GOT3 (cell line): ENCODE measurements around the gene GLRX5.
"Not testable (repeated sequence)": the region's sequence is repeated elsewhere in the genome, so short reads cannot be mapped to it uniquely, and the experiment has no call there.

Source experiments
- DNase-seq: peaks from one replicate; lab custom pipeline; 2025; ENCODE audit warnings: mixed read lengths; lab: John Stamatoyannopoulos, UW

GLRX5 gene

GRCh38 chr14:95498622-95499353, 36.1 kb upstream of the GLRX5 start:
- DNase-seq: no peak

- no peak for DNase-seq
These were observed 35.5 kb upstream of the GLRX5 start for GRCh38 chr14:95499354-95499750.

- DNase-seq: no peak
These were observed 34.6 kb upstream of the GLRX5 start for GRCh38 chr14:95500201-95500681.

- DNase-seq: no peak
These were observed 34.0 kb upstream of the GLRX5 start for GRCh38 chr14:95500772-95501401.

- no peak for DNase-seq
These were observed 32.4 kb upstream of the GLRX5 start for GRCh38 chr14:95502381-95502950.

GRCh38 chr14:95503365-95504134, 31.3 kb upstream of the GLRX5 start:
- DNase-seq: no peak

- no peak for DNase-seq
These were observed 30.5 kb upstream of the GLRX5 start for GRCh38 chr14:95504135-95505029.

- DNase-seq: no peak
These were observed 29.7 kb upstream of the GLRX5 start for GRCh38 chr14:95505030-95505589.

- peak; percentile 4 for DNase-seq
These were observed 27.7 kb upstream of the GLRX5 start for GRCh38 chr14:95507174-95507573.

GRCh38 chr14:95507701-95508103, 27.1 kb upstream of the GLRX5 start:
- no peak for DNase-seq

- no peak for DNase-seq
These were observed 26.5 kb upstream of the GLRX5 start for GRCh38 chr14:95508377-95508776.

- no peak for DNase-seq
These were observed 25.4 kb upstream of the GLRX5 start for GRCh38 chr14:95509495-95509894.

- not testable (repeated sequence) for DNase-seq
These were observed 24.5 kb upstream of the GLRX5 start for GRCh38 chr14:95510344-95510743.

- no peak for DNase-seq
These were observed 24.0 kb upstream of the GLRX5 start for GRCh38 chr14:95510804-95511203.

GRCh38 chr14:95511687-95512086, 23.2 kb upstream of the GLRX5 start:
- DNase-seq: no peak

GRCh38 chr14:95513291-95513690, 21.6 kb upstream of the GLRX5 start:
- DNase-seq: no peak

GRCh38 chr14:95514131-95515079, 20.4 kb upstream of the GLRX5 start:
- DNase-seq: no peak

GRCh38 chr14:95515080-95515489, 19.8 kb upstream of the GLRX5 start:
- no peak for DNase-seq

GRCh38 chr14:95515596-95516552, 19.0 kb upstream of the GLRX5 start:
- DNase-seq: no peak
